Peyer's patch (tissue), 4 donors: ENCODE results near the gene UBXN11. TPM values are rescaled to one million over a fixed set of nuclear protein-coding genes. Genes with fewer than 3 reads are reported as not detected.
A peak's percentile ranks its signal among the peaks of the same experiment; 100 is the strongest.
"Not testable (repeated sequence)": the region's sequence is repeated elsewhere in the genome, so short reads cannot be mapped to it uniquely, and the experiment has no call there.

Source experiments
- DNase-seq, 3 donors: peaks; one replicate each; pipeline ENCODE4 v3.0.0-alpha.2; 2017 to 2019
- H3K27ac ChIP-seq, 4 donors: fragments of 200-600 bp; sonication (generic); one replicate each; pipeline ENCODE4 v1.5.1; 2016 to 2019
- H3K27me3 ChIP-seq, 2 donors: fragments of 200-600 bp; sonication (generic); one replicate each; pipeline ENCODE4 v1.5.1; 2019
- H3K36me3 ChIP-seq, 3 donors: fragments of 200-600 bp; sonication (generic); one replicate each; pipeline ENCODE4 v1.5.1; 2016 to 2019
- H3K4me1 ChIP-seq, 4 donors: fragments of 200-600 bp; sonication (generic); one replicate each; pipeline ENCODE4 v1.5.1; 2016 to 2019
- H3K4me3 ChIP-seq, 4 donors: fragments of 200-600 bp; sonication (generic); 1 replicate in 3 of 4; 2 replicates in 1 of 4; pipeline ENCODE4 v1.5.1; 2016 to 2019; ENCODE audit warnings: mild to moderate bottlenecking in 1 of 4
- H3K9me3 ChIP-seq, 4 donors: fragments of 200-600 bp; sonication (generic); one replicate each; pipeline ENCODE4 v1.5.1; 2016 to 2019; ENCODE audit warnings: mild to moderate bottlenecking in 1 of 4
- POLR2A ChIP-seq, 2 donors: fragments of 450-650 bp; IDR thresholded peaks; one replicate each; pipeline ENCODE4 v1.5.1; 2017; ENCODE audit warnings: antibody characterized with exemption in 2 of 2, mild to moderate bottlenecking in 2 of 2, moderate library complexity in 2 of 2
- total RNA-seq, 4 donors: library from RNA; depleted of rRNA; stranded (reverse); fragments of >200 nt; gene quantifications; one replicate each; pipeline ENCODE4 v1.1.0, GENCODE V29; 2016
- TF ChIP-seq, protein P1 (sequence below), 6 experiments: fragments of 450-650 bp in 4 of 6; fragments of 200-600 bp in 2 of 6; sonication (generic) in 1 of 6; IDR thresholded peaks; one replicate each; pipeline ENCODE4 v1.5.1; 2017 to 2019; ENCODE audit warnings: antibody characterized with exemption in 6 of 6, mild to moderate bottlenecking in 3 of 6, moderate library complexity in 1 of 6

UBXN11 gene
- total RNA-seq, 4 donors from 2014 or later, result 3.9 to 68.5 (median 18.2) TPM

DNA sequence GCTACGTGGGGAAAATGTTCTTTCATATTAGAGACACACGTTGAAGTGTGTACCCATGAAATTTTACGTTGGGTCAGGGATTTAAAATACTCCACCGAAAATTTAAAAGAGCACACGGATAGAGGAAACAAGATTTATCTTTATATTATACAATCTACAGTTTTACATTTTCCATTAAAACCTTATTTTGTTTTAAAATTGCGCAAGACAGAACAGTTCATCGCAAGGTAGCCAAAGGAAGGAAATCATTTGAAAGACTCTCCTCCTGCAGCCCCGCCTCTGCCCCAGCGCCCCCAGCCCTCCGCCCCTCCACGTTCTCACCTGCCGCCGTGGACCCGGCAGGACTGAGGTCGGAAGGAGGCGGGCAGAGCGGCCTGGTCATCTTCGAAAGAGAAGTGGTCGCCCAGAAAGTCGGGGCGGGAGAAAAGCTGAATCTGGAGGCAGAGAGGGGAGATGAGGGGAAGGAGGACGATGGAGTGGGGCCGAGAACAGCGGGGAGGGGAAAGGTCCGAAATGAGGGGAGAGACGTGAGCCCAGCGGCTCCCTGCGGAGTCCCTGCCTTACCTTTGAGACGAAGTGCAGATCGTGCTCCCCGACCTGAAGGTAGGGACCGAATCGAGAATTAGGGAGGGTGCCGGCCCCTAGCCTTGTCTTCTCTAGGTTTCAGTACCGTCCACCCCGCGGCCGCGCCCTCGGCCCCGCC is 29.5 kb upstream of the UBXN11 start:
- peak overlapping the region; percentile 42 to 61 (median 50) for H3K4me3 ChIP-seq

DNA sequence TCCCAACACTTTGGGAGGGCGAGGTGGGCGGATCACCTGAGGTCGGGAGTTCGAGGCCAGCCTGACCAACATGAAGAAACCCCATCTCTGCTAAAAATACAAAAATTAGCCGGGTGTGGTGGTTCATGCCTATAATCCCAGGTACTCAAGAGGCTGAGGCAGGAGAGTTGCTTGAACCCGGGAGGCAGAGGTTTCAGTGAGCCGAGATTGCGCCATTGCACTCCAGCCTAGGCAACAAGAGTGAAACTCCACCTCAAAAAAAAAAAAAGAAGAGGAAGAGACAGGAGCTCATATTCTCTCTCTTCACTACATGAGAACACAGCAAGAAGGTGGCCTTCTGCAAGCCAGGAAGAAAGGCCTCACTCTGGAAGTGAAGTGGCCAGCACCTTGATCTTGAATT is 26.9 kb upstream of the UBXN11 start:
- H3K27ac ChIP-seq, H3K4me3 ChIP-seq, H3K9me3 ChIP-seq, H3K36me3 ChIP-seq, H3K27me3 ChIP-seq, DNase-seq: not testable (repeated sequence)
- H3K4me1 ChIP-seq, result peaks cover 0 to 17% (median 3%) of the 10 kb centered on the region in 4 donors

More for the DNA sequence above, 29.5 kb upstream of the UBXN11 start:
- TF ChIP-seq, protein P1, sequence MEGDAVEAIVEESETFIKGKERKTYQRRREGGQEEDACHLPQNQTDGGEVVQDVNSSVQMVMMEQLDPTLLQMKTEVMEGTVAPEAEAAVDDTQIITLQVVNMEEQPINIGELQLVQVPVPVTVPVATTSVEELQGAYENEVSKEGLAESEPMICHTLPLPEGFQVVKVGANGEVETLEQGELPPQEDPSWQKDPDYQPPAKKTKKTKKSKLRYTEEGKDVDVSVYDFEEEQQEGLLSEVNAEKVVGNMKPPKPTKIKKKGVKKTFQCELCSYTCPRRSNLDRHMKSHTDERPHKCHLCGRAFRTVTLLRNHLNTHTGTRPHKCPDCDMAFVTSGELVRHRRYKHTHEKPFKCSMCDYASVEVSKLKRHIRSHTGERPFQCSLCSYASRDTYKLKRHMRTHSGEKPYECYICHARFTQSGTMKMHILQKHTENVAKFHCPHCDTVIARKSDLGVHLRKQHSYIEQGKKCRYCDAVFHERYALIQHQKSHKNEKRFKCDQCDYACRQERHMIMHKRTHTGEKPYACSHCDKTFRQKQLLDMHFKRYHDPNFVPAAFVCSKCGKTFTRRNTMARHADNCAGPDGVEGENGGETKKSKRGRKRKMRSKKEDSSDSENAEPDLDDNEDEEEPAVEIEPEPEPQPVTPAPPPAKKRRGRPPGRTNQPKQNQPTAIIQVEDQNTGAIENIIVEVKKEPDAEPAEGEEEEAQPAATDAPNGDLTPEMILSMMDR (IDR thresholded peaks at IDR 0.05), result no peak
- no peak for TF ChIP-seq POLR2A (IDR thresholded peaks at IDR 0.05)
- no peaks in the 10 kb centered on the region for H3K9me3 ChIP-seq
- H3K36me3 ChIP-seq, result no peaks in the 10 kb centered on the region
- H3K27me3 ChIP-seq, result no peaks in the 10 kb centered on the region
- DNase-seq, result no peak
- peaks cover 0 to 17% (median 3%) of the 10 kb centered on the region in 4 donors for H3K4me1 ChIP-seq
- peak overlapping the region in 3 of 4 donors; percentile 49 to 60 (median 53) for H3K27ac ChIP-seq

DNA sequence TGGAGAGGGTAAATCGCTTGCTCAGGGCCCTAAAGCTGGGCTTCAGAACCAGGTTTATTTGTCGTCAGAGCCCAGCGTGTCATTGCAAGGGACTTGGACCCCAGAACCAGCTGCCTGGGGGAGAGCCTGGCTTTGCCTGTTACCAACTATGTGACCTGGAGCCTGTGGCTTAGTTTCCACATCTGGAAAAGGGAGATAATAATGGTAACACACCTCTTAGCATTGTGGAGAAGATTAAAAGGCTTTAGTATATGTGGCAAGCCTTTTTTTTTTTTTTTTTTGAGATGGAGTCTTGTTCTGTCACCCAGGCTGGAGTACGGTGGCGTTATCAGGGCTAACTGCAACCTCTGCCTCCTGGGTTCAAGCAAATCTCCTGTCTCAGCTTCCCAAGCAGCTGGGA is 23.8 kb upstream of the UBXN11 start:
- Histone ChIP-seq H3K4me1 (peaks cover 0 to under 1% (median 0%) of the 10 kb centered on the region in 4 donors), H3K27me3 (no peaks in the 10 kb centered on the region), H3K36me3 (peaks cover 0 to 3% (median 0%) of the 10 kb centered on the region in 3 donors), H3K4me3 (no peak overlapping the region), H3K9me3 (no peaks in the 10 kb centered on the region), H3K27ac (no peak overlapping the region)
- TF ChIP-seq, protein P1 (IDR thresholded peaks at IDR 0.05), result no peak
- no peak for TF ChIP-seq POLR2A (IDR thresholded peaks at IDR 0.05)
- DNase-seq, result no peak

DNA sequence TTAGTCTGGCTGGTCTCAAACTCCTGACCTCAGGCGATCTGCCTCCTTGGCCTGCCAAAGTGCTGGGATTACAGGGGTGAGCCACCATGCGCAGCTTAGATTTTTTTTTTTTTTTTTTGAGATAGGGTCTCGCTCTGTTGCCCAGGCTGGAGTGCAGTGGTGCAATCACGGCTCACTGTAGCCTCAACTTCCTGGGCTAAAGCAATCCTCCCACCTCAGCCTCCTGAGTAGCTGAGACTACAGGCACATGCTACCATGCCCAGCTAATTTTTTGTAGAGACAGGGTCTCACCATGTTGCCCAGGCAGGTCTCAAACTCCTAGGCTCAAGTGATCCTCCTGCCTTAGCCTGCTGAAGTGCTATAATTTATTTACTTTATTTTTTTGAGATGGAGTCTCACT is 22.9 kb upstream of the UBXN11 start:
- H3K27me3 ChIP-seq, result not testable (repeated sequence)

DNA sequence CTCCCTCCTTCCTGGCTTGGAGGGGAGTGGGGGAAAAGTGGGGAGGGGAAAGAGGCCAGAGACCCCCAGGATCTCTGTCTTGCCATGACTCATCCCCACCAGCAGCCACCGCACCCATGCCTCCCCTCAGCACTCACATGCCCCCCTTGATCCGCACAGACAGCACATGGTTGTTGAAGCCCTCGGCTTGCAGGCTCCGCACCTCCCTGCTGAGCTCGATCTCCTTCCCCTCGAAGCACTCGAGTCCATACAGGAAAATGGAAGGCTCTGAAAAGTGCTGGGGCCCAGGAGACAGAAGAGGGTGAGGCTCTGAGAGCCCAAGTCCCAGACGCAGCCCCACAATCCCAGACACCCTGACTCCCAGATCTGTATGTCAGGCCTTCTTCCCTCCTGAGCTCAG is 22.2 kb upstream of the UBXN11 start:
- Histone ChIP-seq H3K4me3 (no peak overlapping the region), H3K36me3 (peaks cover 0 to 3% (median 0%) of the 10 kb centered on the region in 3 donors), H3K27me3 (no peaks in the 10 kb centered on the region), H3K27ac (no peak overlapping the region), H3K9me3 (no peaks in the 10 kb centered on the region), H3K4me1 (no peaks in the 10 kb centered on the region)
- TF ChIP-seq POLR2A (IDR thresholded peaks at IDR 0.05), result no peak
- TF ChIP-seq, protein P1 (IDR thresholded peaks at IDR 0.05), result no peak
- DNase-seq, result no peak

More for the DNA sequence above, 22.9 kb upstream of the UBXN11 start:
- H3K36me3 ChIP-seq, H3K4me1 ChIP-seq, H3K4me3 ChIP-seq, DNase-seq, H3K27ac ChIP-seq, H3K9me3 ChIP-seq: not testable (repeated sequence)

DNA sequence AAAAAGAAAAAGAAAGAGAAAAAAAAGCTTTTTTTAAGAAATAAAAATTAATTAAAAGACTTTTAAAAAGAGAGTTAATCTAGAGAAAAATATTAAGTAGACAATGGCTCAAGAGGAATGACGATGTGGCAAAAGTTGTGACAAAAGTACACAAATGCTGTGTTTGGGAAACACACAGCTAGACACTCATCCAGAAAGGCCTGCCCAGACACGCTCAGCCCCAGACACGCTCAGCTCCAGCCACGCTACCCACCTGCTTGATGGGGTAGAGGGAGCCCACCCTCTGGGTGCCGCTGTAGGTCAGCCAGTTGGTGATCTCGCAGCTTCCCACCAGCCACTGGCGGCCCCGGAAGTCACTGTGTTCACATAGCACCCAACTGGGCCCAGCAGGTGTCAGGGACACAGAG is 21.5 kb upstream of the UBXN11 start:
- TF ChIP-seq, protein P1 (IDR thresholded peaks at IDR 0.05), result no peak
- TF ChIP-seq POLR2A (IDR thresholded peaks at IDR 0.05), result no peak
- no peaks in the 10 kb centered on the region for H3K9me3 ChIP-seq
- H3K4me1 ChIP-seq, result no peaks in the 10 kb centered on the region
- no peak for DNase-seq
- H3K36me3 ChIP-seq, result peaks cover 0 to 3% (median 0%) of the 10 kb centered on the region in 3 donors
- no peak overlapping the region for H3K27ac ChIP-seq
- H3K4me3 ChIP-seq, result no peak overlapping the region
- no peaks in the 10 kb centered on the region for H3K27me3 ChIP-seq
